HepG2 (cell line): ENCODE results near the gene SNRNP35. TPM values are rescaled to one million over a fixed set of nuclear protein-coding genes. Genes with fewer than 3 reads are reported as not detected.

Source experiments
- ATAC-seq: fragments of 200-7000 bp; cut with Tn5 transposase; 3 replicates; pipeline ENCODE4 v1.9.1; 2020; ENCODE audit warnings: mild to moderate bottlenecking, moderate library complexity
- BruUV-seq: library from RNA; stranded (reverse); fragments of 400-500 nt; replicated peaks from 2 replicates; lab custom pipeline; 2021; lab: Mats Ljungman, UMichigan
- CTCF ChIA-PET: fragments of 300-600 bp; formaldehyde crosslinking; extraction: SDS; loops from one replicate; lab custom pipeline; 2021; ENCODE audit warnings: low total read pairs, inconsistent platforms, low intra/inter-chr PET ratio; lab: Yijun Ruan, JAX
- POLR2A ChIA-PET: fragments of 350-600 bp; sonication (Branson Sonifier 250); formaldehyde crosslinking; loops from one replicate; lab custom pipeline; 2020; ENCODE audit warnings: antibody characterized with exemption, inconsistent platforms; lab: Yijun Ruan, JAX
- DNase-seq: peaks from one replicate; pipeline ENCODE4 v3.0.0-alpha.2; 2015; ENCODE audit warnings: low spot score
- FAIRE-seq: peaks from 3 replicates; lab custom pipeline; 2011; peaks lifted over from hg19 to GRCh38; lab: Jason Lieb, UNC
- H2AFZ ChIP-seq: one replicate; pipeline ENCODE4 v1.6.1; 2011; ENCODE audit warnings: low read length, inconsistent platforms
- H3K27ac ChIP-seq: fragments of 300-600 bp; 3 replicates; pipeline ENCODE4 v1.8.0; 2011; ENCODE audit warnings: mixed run types, mild to moderate bottlenecking, mixed read lengths, low read length, inconsistent platforms; ENCODE audit not compliant: insufficient read depth; ENCODE audit errors: extremely low read length
- H3K27me3 ChIP-seq, 2 experiments: fragments of 200-600 bp in 1 of 2; 2 replicates in 1 of 2; 3 replicates in 1 of 2; pipeline versions ENCODE4 v1.6.0 to v1.8.0; 2011; ENCODE audit warnings: low read length in 2 of 2, mild to moderate bottlenecking in 2 of 2, moderate library complexity in 2 of 2, inconsistent platforms in 1 of 2; ENCODE audit not compliant: insufficient read depth in 2 of 2, control insufficient read depth in 1 of 2
- H3K36me3 ChIP-seq, 2 experiments: fragments of 200-600 bp in 1 of 2; replicated peaks in 1 of 2; 2 replicates in 1 of 2; 3 replicates in 1 of 2; pipeline versions ENCODE4 v1.5.1 to v1.8.0; 2011; ENCODE audit warnings: low read length in 2 of 2, inconsistent platforms in 1 of 2; ENCODE audit not compliant: insufficient read depth in 2 of 2, control insufficient read depth in 1 of 2
- H3K4me1 ChIP-seq: 2 replicates; pipeline ENCODE4 v1.5.1; 2012; ENCODE audit warnings: low read length, inconsistent platforms; ENCODE audit not compliant: insufficient read depth
- H3K4me2 ChIP-seq: 2 replicates; pipeline ENCODE4 v1.6.0; 2011; ENCODE audit warnings: low read depth, low read length, inconsistent platforms
- H3K4me3 ChIP-seq, 3 experiments: fragments of 200-600 bp in 1 of 3; sonication (generic), shearing (Covaris generic) in 1 of 3; replicated peaks in 1 of 3; 2 replicates each; pipeline ENCODE4 v1.5.1; 2011 to 2016; ENCODE audit warnings: low read length in 3 of 3, inconsistent platforms in 2 of 3, low read depth in 2 of 3, mild to moderate bottlenecking in 2 of 3, control low read depth in 1 of 3, mixed read lengths in 1 of 3; ENCODE audit not compliant: insufficient read depth in 1 of 3
- H3K79me2 ChIP-seq: one replicate; pipeline ENCODE4 v1.6.1; 2011; ENCODE audit warnings: low read length, inconsistent platforms; ENCODE audit not compliant: insufficient read depth
- H3K9ac ChIP-seq: 2 replicates; pipeline ENCODE4 v1.6.0; 2011; ENCODE audit warnings: mild to moderate bottlenecking, low read depth, low read length, inconsistent platforms; ENCODE audit not compliant: insufficient read depth
- H3K9me3 ChIP-seq: 2 replicates; pipeline ENCODE4 v1.5.1; 2012; ENCODE audit warnings: mild to moderate bottlenecking, low read length
- H4K20me1 ChIP-seq: 2 replicates; pipeline ENCODE4 v1.6.0; 2011; ENCODE audit warnings: inconsistent platforms, mild to moderate bottlenecking, low read length, moderate library complexity; ENCODE audit not compliant: insufficient read depth
- EED ChIP-seq: sonication (generic); formaldehyde crosslinking; IDR thresholded peaks from 2 replicates; pipeline ENCODE4 v1.5.0; 2020; ENCODE audit warnings: mild to moderate bottlenecking, missing genetic modification reagents
- ELF1 ChIP-seq: sonication (generic); formaldehyde crosslinking; IDR thresholded peaks from 2 replicates; pipeline ENCODE4 v1.4.0; 2020; ENCODE audit warnings: missing genetic modification reagents
- HNF4G ChIP-seq, 2 experiments: sonication (generic) in 1 of 2; formaldehyde crosslinking in 1 of 2; IDR thresholded peaks; 2 replicates each; pipeline versions ENCODE4 v1.4.0 to v1.6.1; 2011 to 2020; ENCODE audit warnings: borderline replicate concordance in 2 of 2, low read depth in 2 of 2, mild to moderate bottlenecking in 2 of 2, low read length in 1 of 2, missing genetic modification reagents in 1 of 2, moderate library complexity in 1 of 2
- HNRNPH1 ChIP-seq: fragments of 200-400 bp; formaldehyde crosslinking; optimal IDR thresholded peaks from 2 replicates; pipeline ENCODE3; 2017; ENCODE audit warnings: mild to moderate bottlenecking, low read depth, low read length
- NCOA2 ChIP-seq: sonication (generic); formaldehyde crosslinking; IDR thresholded peaks from 2 replicates; pipeline ENCODE4 v1.8.0; 2022; ENCODE audit warnings: inconsistent platforms
- PPARG ChIP-seq: conservative IDR thresholded peaks from 2 replicates; pipeline ENCODE4 v1.6.1; 2016; ENCODE audit warnings: missing biosample characterization, missing genetic modification reagents
- RAD21 ChIP-seq: fragments of 450-650 bp; formaldehyde crosslinking; IDR thresholded peaks from 2 replicates; pipeline ENCODE4 v1.5.0; 2020; ENCODE audit warnings: mild to moderate bottlenecking
- RARA ChIP-seq: IDR thresholded peaks from 2 replicates; pipeline ENCODE4 v1.6.1; 2016; ENCODE audit warnings: missing genetic modification reagents, missing compliant biosample characterization
- RNF2 ChIP-seq: fragments of 450-650 bp; conservative IDR thresholded peaks from 2 replicates; pipeline ENCODE4 v1.6.1; 2016; ENCODE audit warnings: low read depth
- SATB2 ChIP-seq: sonication (generic); formaldehyde crosslinking; IDR thresholded peaks from 2 replicates; pipeline ENCODE4 v1.5.0; 2020; ENCODE audit warnings: missing genetic modification reagents
- YY1 ChIP-seq: IDR thresholded peaks from 2 replicates; pipeline ENCODE4 v1.6.1; 2011; ENCODE audit warnings: low read length, low read depth, moderate library complexity, mild to moderate bottlenecking; ENCODE audit not compliant: insufficient read depth, insufficient replicate concordance
- ZMYM3 ChIP-seq: sonication (generic); formaldehyde crosslinking; IDR thresholded peaks from 2 replicates; pipeline ENCODE4 v1.5.1; 2020; ENCODE audit warnings: mild to moderate bottlenecking, missing genetic modification reagents
- ZNF367 ChIP-seq: sonication (generic); formaldehyde crosslinking; IDR thresholded peaks from 2 replicates; pipeline ENCODE4 v1.4.0; 2020; ENCODE audit warnings: missing genetic modification reagents, borderline replicate concordance
- ZNF460 ChIP-seq: sonication (generic); formaldehyde crosslinking; IDR thresholded peaks from 2 replicates; pipeline ENCODE4 v1.5.1; 2020; ENCODE audit warnings: missing genetic modification reagents, mild to moderate bottlenecking, borderline replicate concordance
- ZNF644 ChIP-seq: IDR thresholded peaks from 2 replicates; pipeline ENCODE4 v1.6.1; 2016; ENCODE audit warnings: low read depth
- WGBS: methylation state at CpG from one replicate; pipeline ENCODE4 v1.1.6; 2017; ENCODE audit warnings: low lambda C conversion rate; 5-methylcytosine and 5-hydroxymethylcytosine counted together
- in situ Hi-C: cut with HindIII; loops from 2 replicates; pipeline ENCODE4 v1.10.0; 2017; ENCODE audit warnings: low pct_unique_long_range_greater_than_20kb; ENCODE audit not compliant: extremely low pct_ligation_motif_present
- intact Hi-C: fragments of 100-400 bp; cut with micrococcal nuclease; formaldehyde crosslinking; loops from one replicate; pipeline ENCODE4 v1.10.0; 2022; ENCODE audit not compliant: unreplicated experiment
- polyA plus RNA-seq, 8 experiments: library from polyadenylated mRNA; depleted of rRNA in 3 of 8; stranded (reverse) in 7 of 8; unstranded in 1 of 8; fragments of >200 nt; fragmentation: Illumina TruSeq in 4 of 8; extraction: Trizol in 4 of 8; gene quantifications; 2 replicates each; pipeline versions ENCODE4 v1.2.1 to v1.2.3, GENCODE V29; 2011 to 2016; ENCODE audit warnings: low read depth in 4 of 8, missing spikeins in 1 of 8, mixed read lengths in 1 of 8; ENCODE audit not compliant: insufficient read depth in 1 of 8
- total RNA-seq, 5 experiments: library from RNA; depleted of rRNA; stranded (reverse); fragments of >200 nt; fragmentation: Illumina TruSeq; extraction: Trizol; gene quantifications; 2 replicates each; pipeline ENCODE4 v1.2.3, GENCODE V29; 2016; ENCODE audit warnings: low read depth in 1 of 5
- TF ChIP-seq, protein P1 (sequence below): sonication (generic); formaldehyde crosslinking; IDR thresholded peaks from 2 replicates; pipeline ENCODE4 v1.5.1; 2020; ENCODE audit warnings: missing genetic modification reagents, mild to moderate bottlenecking, borderline replicate concordance
- TF ChIP-seq, protein P2 (sequence below): sonication (generic); formaldehyde crosslinking; IDR thresholded peaks from 2 replicates; pipeline ENCODE4 v1.4.0; 2020; ENCODE audit warnings: missing genetic modification reagents, borderline replicate concordance
- TF ChIP-seq, protein P3 (sequence below), 2 experiments: fragments of 450-650 bp in 1 of 2; sonication (generic) in 1 of 2; formaldehyde crosslinking; IDR thresholded peaks; 2 replicates each; pipeline versions ENCODE4 v1.5.0 to v1.8.0; 2020 to 2022; ENCODE audit warnings: mild to moderate bottlenecking in 1 of 2, missing genetic modification reagents in 1 of 2

SNRNP35 gene
- total and polyA plus RNA-seq, 2 of the 13 experiments (the other 11 are each of a cell fraction or from before 2014, with no cell fraction given): 11.3 to 22.6 TPM

DNA sequence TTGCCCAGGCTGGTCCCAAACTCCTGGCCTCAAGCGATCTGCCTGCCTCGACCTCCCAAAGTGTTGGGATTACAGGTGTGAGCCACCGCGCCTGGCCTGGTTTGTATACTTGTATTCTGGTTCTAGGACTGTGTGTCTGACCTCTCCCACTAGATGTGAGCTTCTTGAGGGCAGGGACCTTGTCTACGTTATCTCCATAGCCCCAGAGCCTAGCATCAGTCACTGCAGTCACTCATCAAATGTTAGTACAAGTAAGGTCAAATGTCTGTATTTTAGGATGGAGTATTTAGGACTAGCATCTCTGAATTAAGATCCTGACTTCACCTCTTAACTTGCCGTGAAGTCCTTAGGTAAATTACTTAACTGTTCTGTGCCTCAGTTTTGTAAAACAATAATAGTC, 24.3 kb upstream of the SNRNP35 start (continued):
- TF ChIP-seq, protein P1, sequence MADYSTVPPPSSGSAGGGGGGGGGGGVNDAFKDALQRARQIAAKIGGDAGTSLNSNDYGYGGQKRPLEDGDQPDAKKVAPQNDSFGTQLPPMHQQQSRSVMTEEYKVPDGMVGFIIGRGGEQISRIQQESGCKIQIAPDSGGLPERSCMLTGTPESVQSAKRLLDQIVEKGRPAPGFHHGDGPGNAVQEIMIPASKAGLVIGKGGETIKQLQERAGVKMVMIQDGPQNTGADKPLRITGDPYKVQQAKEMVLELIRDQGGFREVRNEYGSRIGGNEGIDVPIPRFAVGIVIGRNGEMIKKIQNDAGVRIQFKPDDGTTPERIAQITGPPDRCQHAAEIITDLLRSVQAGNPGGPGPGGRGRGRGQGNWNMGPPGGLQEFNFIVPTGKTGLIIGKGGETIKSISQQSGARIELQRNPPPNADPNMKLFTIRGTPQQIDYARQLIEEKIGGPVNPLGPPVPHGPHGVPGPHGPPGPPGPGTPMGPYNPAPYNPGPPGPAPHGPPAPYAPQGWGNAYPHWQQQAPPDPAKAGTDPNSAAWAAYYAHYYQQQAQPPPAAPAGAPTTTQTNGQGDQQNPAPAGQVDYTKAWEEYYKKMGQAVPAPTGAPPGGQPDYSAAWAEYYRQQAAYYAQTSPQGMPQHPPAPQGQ (CRISPR knock-in tag): no peak
- TF ChIP-seq ZNF644: no peak
- TF ChIP-seq, all 625 proteins: peak for 0

DNA sequence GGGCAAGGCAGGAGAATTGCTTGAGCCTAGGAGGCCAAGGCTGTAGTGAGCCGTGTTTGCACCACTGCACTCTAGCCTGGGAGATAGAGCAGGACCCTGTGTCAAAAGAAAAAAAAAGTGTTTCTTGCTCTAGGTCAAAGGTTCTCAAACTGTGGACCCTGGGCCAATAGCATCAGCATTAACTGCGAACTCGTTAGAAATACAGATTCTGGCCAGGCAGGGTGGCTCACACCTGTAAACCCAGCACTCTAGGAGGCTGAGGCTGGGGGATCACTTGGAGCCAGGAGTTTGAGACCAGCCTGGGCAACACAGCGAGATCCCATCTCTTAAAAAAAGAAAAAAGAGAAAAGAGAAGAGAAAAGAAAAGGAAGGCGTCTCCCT, 22.3 kb upstream of the SNRNP35 start:
- no peaks in the 10 kb centered on the region for H3K9me3 ChIP-seq
- POLR2A ChIA-PET: interaction anchor here (1.0 to 2.0 kb wide), 3 partner anchors 13 to 148 kb away, joined by 4 to 5 read pairs (median 5); partner anchors contain the start of gene KMT5A
- H3K4me1 ChIP-seq: peaks cover 27% of the 10 kb centered on the region
- H3K36me3 ChIP-seq: no peaks in the 10 kb centered on the region
- H3K79me2 ChIP-seq: peaks cover 8% of the 10 kb centered on the region
- BruUV-seq: no TSS peak
- H3K4me2 ChIP-seq: peak overlapping the region; percentile 78
- H3K9ac ChIP-seq: peak overlapping the region; percentile 67; the same call in 1 of the 2 replicates
- no peaks in the 10 kb centered on the region for H4K20me1 ChIP-seq
- H3K4me3 ChIP-seq: peak overlapping the region; percentile 73 to 92 (median 90)
- in situ Hi-C loops (no loop called here), intact Hi-C loops (loop anchor here (1.0 kb wide), 1 partner anchor 46 kb away; no protein-coding TSS in a partner anchor)
- WGBS: 7% methylated on average over 5 of the region's 5 CpGs
- CTCF ChIA-PET: no interaction called here
- H2AFZ ChIP-seq: no peak overlapping the region
- H3K27ac ChIP-seq: peak overlapping the region; percentile 64
- ATAC-seq (peak; percentile 29), DNase-seq (no peak), FAIRE-seq (peak; percentile 80)
- no peaks in the 10 kb centered on the region for H3K27me3 ChIP-seq
- peak; percentile 62 for TF ChIP-seq HNF4G (IDR thresholded peaks at IDR 0.05; ENCODE audit: borderline replicate concordance, low read depth, low read length)
- TF ChIP-seq HNF4G (CRISPR knock-in tag; IDR thresholded peaks at IDR 0.05; ENCODE audit: borderline replicate concordance, low read depth): no peak
- no peak for TF ChIP-seq ZNF367 (CRISPR knock-in tag)
- TF ChIP-seq, protein P2, sequence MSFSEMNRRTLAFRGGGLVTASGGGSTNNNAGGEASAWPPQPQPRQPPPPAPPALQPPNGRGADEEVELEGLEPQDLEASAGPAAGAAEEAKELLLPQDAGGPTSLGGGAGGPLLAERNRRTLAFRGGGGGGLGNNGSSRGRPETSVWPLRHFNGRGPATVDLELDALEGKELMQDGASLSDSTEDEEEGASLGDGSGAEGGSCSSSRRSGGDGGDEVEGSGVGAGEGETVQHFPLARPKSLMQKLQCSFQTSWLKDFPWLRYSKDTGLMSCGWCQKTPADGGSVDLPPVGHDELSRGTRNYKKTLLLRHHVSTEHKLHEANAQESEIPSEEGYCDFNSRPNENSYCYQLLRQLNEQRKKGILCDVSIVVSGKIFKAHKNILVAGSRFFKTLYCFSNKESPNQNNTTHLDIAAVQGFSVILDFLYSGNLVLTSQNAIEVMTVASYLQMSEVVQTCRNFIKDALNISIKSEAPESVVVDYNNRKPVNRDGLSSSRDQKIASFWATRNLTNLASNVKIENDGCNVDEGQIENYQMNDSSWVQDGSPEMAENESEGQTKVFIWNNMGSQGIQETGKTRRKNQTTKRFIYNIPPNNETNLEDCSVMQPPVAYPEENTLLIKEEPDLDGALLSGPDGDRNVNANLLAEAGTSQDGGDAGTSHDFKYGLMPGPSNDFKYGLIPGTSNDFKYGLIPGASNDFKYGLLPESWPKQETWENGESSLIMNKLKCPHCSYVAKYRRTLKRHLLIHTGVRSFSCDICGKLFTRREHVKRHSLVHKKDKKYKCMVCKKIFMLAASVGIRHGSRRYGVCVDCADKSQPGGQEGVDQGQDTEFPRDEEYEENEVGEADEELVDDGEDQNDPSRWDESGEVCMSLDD (CRISPR knock-in tag): no peak
- no peak for TF ChIP-seq YY1
- no peak for TF ChIP-seq RARA (CRISPR knock-in tag)
- TF ChIP-seq, protein P3, sequence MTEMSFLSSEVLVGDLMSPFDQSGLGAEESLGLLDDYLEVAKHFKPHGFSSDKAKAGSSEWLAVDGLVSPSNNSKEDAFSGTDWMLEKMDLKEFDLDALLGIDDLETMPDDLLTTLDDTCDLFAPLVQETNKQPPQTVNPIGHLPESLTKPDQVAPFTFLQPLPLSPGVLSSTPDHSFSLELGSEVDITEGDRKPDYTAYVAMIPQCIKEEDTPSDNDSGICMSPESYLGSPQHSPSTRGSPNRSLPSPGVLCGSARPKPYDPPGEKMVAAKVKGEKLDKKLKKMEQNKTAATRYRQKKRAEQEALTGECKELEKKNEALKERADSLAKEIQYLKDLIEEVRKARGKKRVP (CRISPR knock-in tag; IDR thresholded peaks at IDR 0.05): no peak
- no peak for TF ChIP-seq SATB2 (CRISPR knock-in tag)
- no peak for TF ChIP-seq RNF2
- no peak for TF ChIP-seq HNRNPH1
- TF ChIP-seq RAD21: no peak
- no peak for TF ChIP-seq ELF1
- peak; percentile 44; the same call in 1 of the 2 replicates for TF ChIP-seq ZNF460 (CRISPR knock-in tag)
- peak; percentile 65; the same call in 1 of the 2 replicates for TF ChIP-seq ZMYM3
- no peak for TF ChIP-seq NCOA2
- TF ChIP-seq PPARG (CRISPR knock-in tag): peak; percentile 85
- TF ChIP-seq EED (CRISPR knock-in tag): no peak
